K562 (cell line): Measurements from ENCODE around the gene PRRG4. TPM values are rescaled to one million over a fixed set of nuclear protein-coding genes. Genes with fewer than 3 reads are reported as not detected.

Source experiments
- C11orf30 ChIP-seq: fragments of 450-650 bp; IDR thresholded peaks from 2 replicates; pipeline ENCODE4 v1.6.1; 2016; ENCODE audit warnings: low read depth, mild to moderate bottlenecking
- ELK1 ChIP-seq: sonication (generic); formaldehyde crosslinking; IDR thresholded peaks from 2 replicates; pipeline ENCODE4 v1.8.1; 2022; ENCODE audit warnings: missing genetic modification reagents
- ETS2 ChIP-seq: IDR thresholded peaks from 2 replicates; pipeline ENCODE4 v1.6.1; 2016; ENCODE audit warnings: borderline replicate concordance, missing genetic modification characterization, mild to moderate bottlenecking, moderate library complexity, missing compliant biosample characterization; ENCODE audit not compliant: poor library complexity, severe bottlenecking
- HMBOX1 ChIP-seq: sonication (generic); IDR thresholded peaks from 2 replicates; pipeline ENCODE4 v1.6.1; 2016
- HNRNPLL ChIP-seq: fragments of 200-400 bp; formaldehyde crosslinking; IDR thresholded peaks from 2 replicates; pipeline ENCODE4 v1.6.1; 2017; ENCODE audit warnings: low read length, low read depth, mild to moderate bottlenecking; ENCODE audit not compliant: poor library complexity, severe bottlenecking
- KLF6 ChIP-seq: fragments of 250-450 bp; sonication (Bioruptor Pico); IDR thresholded peaks from 2 replicates; pipeline ENCODE4 v1.4.0; 2020; ENCODE audit warnings: mild to moderate bottlenecking, moderate library complexity, borderline replicate concordance
- MAZ ChIP-seq, 2 experiments: fragments of 450-650 bp in 1 of 2; sonication (generic) in 1 of 2; formaldehyde crosslinking; IDR thresholded peaks in 1 of 2; conservative IDR thresholded peaks in 1 of 2; 2 replicates each; pipeline versions ENCODE4 v1.4.0 to v1.5.0; 2020; ENCODE audit warnings: mild to moderate bottlenecking in 1 of 2, missing genetic modification reagents in 1 of 2
- MCM2 ChIP-seq: fragments of 450-650 bp; IDR thresholded peaks from 2 replicates; pipeline ENCODE4 v1.6.1; 2017; ENCODE audit warnings: low read depth, mild to moderate bottlenecking
- NR2C1 ChIP-seq, 2 experiments: fragments of 450-650 bp; IDR thresholded peaks; 2 replicates each; pipeline ENCODE4 v1.6.1; 2017; ENCODE audit warnings: mild to moderate bottlenecking in 2 of 2, antibody characterized with exemption in 1 of 2, inconsistent platforms in 1 of 2, missing compliant biosample characterization in 1 of 2, missing genetic modification characterization in 1 of 2
- PBX2 ChIP-seq, 2 experiments: IDR thresholded peaks in 1 of 2; conservative IDR thresholded peaks in 1 of 2; 2 replicates each; pipeline ENCODE4 v1.6.1; 2016; ENCODE audit warnings: low read depth in 2 of 2, mild to moderate bottlenecking in 1 of 2, missing compliant biosample characterization in 1 of 2, missing genetic modification characterization in 1 of 2, moderate library complexity in 1 of 2
- PRDM10 ChIP-seq: fragments of 450-650 bp; IDR thresholded peaks from 2 replicates; pipeline ENCODE4 v1.6.1; 2018; ENCODE audit not compliant: partially characterized antibody
- RBM15 ChIP-seq: fragments of 200-400 bp; formaldehyde crosslinking; IDR thresholded peaks from 2 replicates; pipeline ENCODE4 v1.6.1; 2018; ENCODE audit warnings: mild to moderate bottlenecking, low read length, moderate library complexity; ENCODE audit not compliant: insufficient read depth
- RCOR1 ChIP-seq, 2 experiments: IDR thresholded peaks; 2 replicates each; pipeline ENCODE4 v1.6.1; 2012; ENCODE audit warnings: low read depth in 2 of 2, low read length in 2 of 2, borderline replicate concordance in 1 of 2, improper control_type of control experiment in 1 of 2
- SPI1 ChIP-seq: IDR thresholded peaks from 2 replicates; pipeline ENCODE4 v1.6.1; 2011; ENCODE audit warnings: low read depth, low read length, control low read depth, borderline replicate concordance
- ZKSCAN8 ChIP-seq: fragments of 200-800 bp; sonication (Bioruptor generic); IDR thresholded peaks from 2 replicates; pipeline ENCODE4 v1.6.1; 2016; ENCODE audit warnings: missing genetic modification characterization, missing compliant biosample characterization
- ZNF121 ChIP-seq: sonication (generic); formaldehyde crosslinking; conservative IDR thresholded peaks from 2 replicates; pipeline ENCODE4 v1.8.0; 2022; ENCODE audit warnings: missing genetic modification reagents
- ZNF436 ChIP-seq: fragments of 250-450, 450-650 bp; sonication (Bioruptor Pico); formaldehyde crosslinking; IDR thresholded peaks from 2 replicates; pipeline ENCODE4 v1.7.0; 2020; ENCODE audit warnings: mild to moderate bottlenecking
- polyA plus RNA-seq, 8 experiments: library from polyadenylated mRNA; depleted of rRNA in 4 of 8; stranded (reverse) in 5 of 8; unstranded in 3 of 8; fragments of >200 nt; fragmentation: Nextera tagmentation in 2 of 8; fragmentation: Illumina TruSeq in 1 of 8; extraction: Ambion mirVana in 2 of 8; extraction: Trizol in 1 of 8; gene quantifications; 2 replicates each; pipeline versions ENCODE4 v1.2.1 to v1.2.3, GENCODE V29; 2011 to 2014; ENCODE audit warnings: inconsistent platforms in 1 of 8, missing spikeins in 1 of 8
- total RNA-seq, 7 experiments: library from RNA; depleted of rRNA in 6 of 7; stranded (reverse); fragments of >200 nt in 6 of 7; fragmentation: Illumina TruSeq in 2 of 7; extraction: Trizol in 2 of 7; gene quantifications; 2 replicates each; pipeline versions ENCODE4 v1.2.1 to v1.2.3, GENCODE V29; 2011 to 2021; ENCODE audit warnings: low replicate concordance in 1 of 7

PRRG4 gene
- total and polyA plus RNA-seq, 9 of the 15 experiments (the other 6 are each of a cell fraction or from before 2014, with no cell fraction given), result not detected

- TF ChIP-seq ZKSCAN8 (CRISPR knock-in tag), result no peak
- no peak for TF ChIP-seq PBX2 (CRISPR knock-in tag; IDR thresholded peaks at IDR 0.05; ENCODE audit: low read depth)
- 0 out of 2 replicates have a peak, but pooled peaks have one; percentile 5 for TF ChIP-seq PBX2 (tag; conservative IDR thresholded peaks at IDR 0.05; ENCODE audit: low read depth)
- peak; percentile 90 for TF ChIP-seq C11orf30
- TF ChIP-seq ZNF436 (CRISPR knock-in tag), result no peak
- no peak for TF ChIP-seq RBM15
- TF ChIP-seq ETS2, result no peak
- TF ChIP-seq NR2C1 (IDR thresholded peaks at IDR 0.05), result 0 out of 2 replicates have a peak, but pooled peaks have one; percentile 0
- no peak for TF ChIP-seq NR2C1 (tag; IDR thresholded peaks at IDR 0.05)
- TF ChIP-seq SPI1, result peak; percentile 78; the same call in 1 of the 2 replicates
- TF ChIP-seq PRDM10, result no peak
- no peak for TF ChIP-seq ZNF121 (CRISPR knock-in tag)
- no peak for TF ChIP-seq KLF6
- TF ChIP-seq HNRNPLL, result no peak
- no peak for TF ChIP-seq ELK1 (CRISPR knock-in tag)
- TF ChIP-seq HMBOX1, result no peak
- no peak for TF ChIP-seq MCM2
- TF ChIP-seq MAZ (CRISPR knock-in tag; conservative IDR thresholded peaks at IDR 0.05 in 1 of 2, IDR thresholded peaks at IDR 0.05 in 1 of 2), result no peak
- TF ChIP-seq RCOR1 (IDR thresholded peaks at IDR 0.05; ENCODE audit: borderline replicate concordance in 1 of 2, low read depth in 2 of 2, low read length in 2 of 2), result no peak
These were observed 62.1 kb downstream of the PRRG4 start (continued) for GRCh38 chr11:32891657-32892354.
